DMS 273 (cell line): ENCODE data around the gene TBC1D14.

Experiments used
- DNase-seq: peaks from one replicate; lab custom pipeline; 2025; ENCODE audit not compliant: unreplicated experiment; lab: John Stamatoyannopoulos, UW

Gene TBC1D14

GRCh38 chr4:6992728-6993677 is 83.4 kb downstream of the TBC1D14 start:
- DNase-seq = no peak

- DNase-seq = no peak
These were observed 86.9 kb downstream of the TBC1D14 start for GRCh38 chr4:6996481-6996880.

- no peak for DNase-seq
These were observed 89.8 kb downstream of the TBC1D14 start for GRCh38 chr4:6999172-7000086.

- no peak for DNase-seq
These were observed 91.0 kb downstream of the TBC1D14 start for GRCh38 chr4:7000421-7001176.

- no peak for DNase-seq
These were observed 91.6 kb downstream of the TBC1D14 start for GRCh38 chr4:7001271-7001670.

GRCh38 chr4:7002336-7002735 is 92.7 kb downstream of the TBC1D14 start:
- DNase-seq = no peak

- DNase-seq = no peak
These were observed 93.7 kb downstream of the TBC1D14 start for GRCh38 chr4:7003176-7003878.

- DNase-seq = no peak
These were observed 94.2 kb downstream of the TBC1D14 start for GRCh38 chr4:7003879-7004240.

- DNase-seq = no peak
These were observed 94.7 kb downstream of the TBC1D14 start for GRCh38 chr4:7004331-7004730.

GRCh38 chr4:7005571-7005970 is 95.9 kb downstream of the TBC1D14 start:
- DNase-seq = no peak

GRCh38 chr4:7006411-7006810 is 96.8 kb downstream of the TBC1D14 start:
- DNase-seq = no peak

- no peak for DNase-seq
These were observed 97.7 kb downstream of the TBC1D14 start for GRCh38 chr4:7007142-7007907.

- DNase-seq = no peak
These were observed 98.3 kb downstream of the TBC1D14 start for GRCh38 chr4:7007944-7008343.

GRCh38 chr4:7009564-7009963 is 99.9 kb downstream of the TBC1D14 start:
- no peak for DNase-seq

- DNase-seq = no peak
These were observed 103.5 kb downstream of the TBC1D14 start for GRCh38 chr4:7013175-7013574.

- DNase-seq = no peak
These were observed 105.2 kb downstream of the TBC1D14 start for GRCh38 chr4:7014815-7015214.

GRCh38 chr4:7015383-7016035 is 105.9 kb downstream of the TBC1D14 start:
- no peak for DNase-seq

- DNase-seq = no peak
These were observed 106.5 kb downstream of the TBC1D14 start for GRCh38 chr4:7016086-7016485.

GRCh38 chr4:7016512-7016911 is 106.9 kb downstream of the TBC1D14 start:
- DNase-seq = no peak
